VCaP (cell line): ENCODE results near the gene WBP4.

Experiments
- H3K27ac ChIP-seq: fragments of 450-650 bp; 2 replicates; pipeline ENCODE4 v1.5.1; 2017
- CTCF ChIP-seq: fragments of 450-650 bp; conservative IDR thresholded peaks from 2 replicates; pipeline ENCODE4 v1.5.1; 2017; ENCODE audit warnings: mild to moderate bottlenecking, moderate library complexity

The WBP4 gene

GRCh38 chr13:41052441-41052840 is 8.9 kb upstream of the WBP4 start:
- H3K27ac ChIP-seq, result peak overlapping the region; percentile 10; the same call in 1 of the 2 replicates
- TF ChIP-seq CTCF, result no peak

GRCh38 chr13:41053384-41053826 is 7.9 kb upstream of the WBP4 start:
- no peak for TF ChIP-seq CTCF
- H3K27ac ChIP-seq, result peak overlapping the region; percentile 10; the same call in 1 of the 2 replicates

- no peak overlapping the region for H3K27ac ChIP-seq
- peak; percentile 70 for TF ChIP-seq CTCF
Measured at GRCh38 chr13:41054212-41054877, 7.0 kb upstream of the WBP4 start.

- no peak; the same call in 1 of the 2 replicates for TF ChIP-seq CTCF
- no peak overlapping the region for H3K27ac ChIP-seq
Measured at GRCh38 chr13:41054919-41055619, 6.2 kb upstream of the WBP4 start.

GRCh38 chr13:41056194-41056593 is 5.1 kb upstream of the WBP4 start:
- no peak for TF ChIP-seq CTCF
- no peak overlapping the region for H3K27ac ChIP-seq

GRCh38 chr13:41056826-41057711 is 4.2 kb upstream of the WBP4 start:
- H3K27ac ChIP-seq, result no peak overlapping the region
- no peak for TF ChIP-seq CTCF
